ENCODE results near the gene MCM5.

The MCM5 gene

DNA sequence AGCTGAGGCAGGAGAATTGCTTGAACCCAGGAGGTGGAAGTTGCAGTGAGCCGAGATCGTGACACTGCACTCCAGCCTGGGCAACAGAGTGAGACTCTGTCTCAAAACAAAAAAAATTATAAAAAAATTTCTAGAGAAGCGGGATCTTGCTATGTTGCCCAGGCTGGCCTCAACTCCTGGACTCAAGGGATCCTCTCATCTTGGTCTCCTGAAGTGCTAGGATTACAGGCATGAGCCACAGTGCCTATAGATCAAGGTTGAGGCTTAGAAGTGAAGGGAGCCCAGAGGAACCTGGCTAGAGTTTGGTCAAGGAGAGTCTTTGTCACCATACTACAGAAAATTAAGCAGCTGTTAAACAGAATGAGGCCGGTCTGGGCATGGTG, 1.4 kb upstream of the MCM5 start:
- no peak for FAIRE-seq
- no peak for DNase-seq (ENCODE audit: extremely low spot score, insufficient read length, low read depth)

DNA sequence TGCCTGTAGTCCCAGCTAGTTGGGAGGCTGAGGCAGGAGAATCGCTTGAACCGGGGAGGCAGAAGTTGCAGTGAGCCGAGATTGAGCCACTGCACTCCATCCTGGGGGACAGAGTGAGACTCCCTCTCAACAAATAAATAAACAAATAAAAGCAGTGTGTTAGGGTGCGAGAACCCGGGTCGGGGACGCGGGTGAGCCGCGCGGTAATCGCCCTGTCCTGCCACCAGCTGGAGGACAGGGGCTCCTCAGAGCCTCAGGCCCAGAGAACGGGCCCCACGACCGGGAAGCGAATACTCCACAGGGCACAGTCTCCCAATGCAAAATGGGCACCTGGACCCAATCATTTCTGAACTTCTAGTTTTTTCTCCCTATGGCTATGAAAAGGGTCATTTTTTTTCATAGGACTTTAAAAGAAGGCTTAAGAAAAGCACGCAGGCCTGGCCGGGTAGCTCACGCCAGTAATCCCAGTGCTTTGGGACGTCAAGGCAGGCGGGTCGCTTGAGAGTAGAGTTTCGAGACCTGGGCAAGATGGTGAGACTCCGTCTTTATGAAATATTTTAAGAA, 744 bp upstream of the MCM5 start:
- FAIRE-seq (no peak), DNase-seq (ENCODE audit: extremely low spot score, insufficient read length, low read depth) (no peak)

DNA sequence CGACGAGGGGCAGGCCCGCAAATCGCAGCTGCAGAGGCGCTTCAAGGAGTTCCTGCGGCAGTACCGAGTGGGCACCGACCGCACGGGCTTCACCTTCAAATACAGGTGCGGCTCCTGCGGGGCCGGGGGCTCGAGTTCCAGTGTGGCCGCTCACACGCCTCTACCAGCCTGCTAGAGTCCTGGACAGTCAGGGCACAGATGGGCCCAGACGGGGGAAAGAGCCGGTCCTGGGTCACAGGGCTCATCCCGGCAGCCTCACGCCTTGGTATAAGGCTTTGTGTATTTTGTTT, 506 bp downstream of the MCM5 start:
- no peak for FAIRE-seq
- no peak for DNase-seq (ENCODE audit: extremely low spot score, insufficient read length, low read depth)

DNA sequence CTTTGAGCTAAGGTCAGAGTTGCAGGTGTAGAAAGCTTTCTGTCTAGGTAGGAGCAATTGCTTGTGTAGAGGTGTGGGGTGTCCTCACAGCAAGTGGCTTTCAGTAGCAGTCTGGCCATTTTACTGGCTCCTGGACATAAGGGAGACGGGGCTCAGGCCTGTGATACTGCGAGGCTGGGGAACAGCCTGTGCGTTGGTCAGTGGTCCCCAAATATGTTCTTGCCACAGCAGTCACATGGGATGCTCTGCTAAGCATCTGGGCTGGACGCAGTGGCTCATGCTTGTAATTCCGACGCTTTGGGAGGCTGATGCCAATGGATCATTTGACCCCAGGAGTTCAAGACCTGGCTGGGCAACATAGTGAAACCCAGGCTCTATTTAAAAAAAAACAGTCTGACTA, 1.9 kb downstream of the MCM5 start:
- DNase-seq (ENCODE audit: extremely low spot score, insufficient read length, low read depth) (no peak), FAIRE-seq (no peak)

DNA sequence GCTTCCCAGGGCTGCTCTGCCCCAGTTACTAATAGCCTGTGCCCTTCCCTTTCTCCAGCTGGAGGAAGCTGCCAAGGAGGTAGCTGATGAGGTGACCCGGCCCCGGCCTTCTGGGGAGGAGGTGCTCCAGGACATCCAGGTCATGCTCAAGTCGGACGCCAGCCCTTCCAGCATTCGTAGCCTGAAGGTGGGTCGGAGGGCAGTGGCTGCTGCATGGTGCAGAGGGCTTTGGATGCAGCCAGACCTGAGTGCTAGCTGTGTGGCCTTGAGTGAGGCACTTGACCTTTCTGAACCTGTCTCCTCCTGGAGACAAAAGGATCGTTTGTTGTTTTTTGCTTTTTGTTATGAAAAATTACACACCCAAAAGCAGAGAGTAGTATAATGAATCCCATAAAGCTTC, 3.4 kb downstream of the MCM5 start:
- FAIRE-seq = no peak

DNA sequence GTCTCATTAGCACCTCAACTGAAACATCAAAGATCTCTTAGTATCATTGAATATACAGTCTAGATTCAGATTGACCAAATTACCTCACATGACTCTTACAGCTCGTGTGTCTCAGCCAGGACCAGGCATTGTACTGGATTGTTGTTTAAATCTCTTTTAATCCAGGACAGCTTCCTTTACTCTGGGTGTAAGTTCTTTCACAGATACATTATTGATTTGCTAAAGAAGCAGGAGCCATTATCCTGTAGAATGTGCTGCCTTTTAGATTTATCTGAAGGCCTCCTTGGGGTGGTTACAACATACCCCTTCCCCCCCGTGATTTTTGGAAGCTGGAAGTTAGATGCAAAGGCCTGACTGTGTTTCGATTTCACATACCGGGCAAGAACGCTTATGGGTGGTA, 4.2 kb downstream of the MCM5 start:
- DNase-seq (ENCODE audit: extremely low spot score, insufficient read length, low read depth) = no peak
- FAIRE-seq = no peak

More for the DNA sequence above, 3.4 kb downstream of the MCM5 start:
- no peak for DNase-seq (ENCODE audit: extremely low spot score, insufficient read length, low read depth)

DNA sequence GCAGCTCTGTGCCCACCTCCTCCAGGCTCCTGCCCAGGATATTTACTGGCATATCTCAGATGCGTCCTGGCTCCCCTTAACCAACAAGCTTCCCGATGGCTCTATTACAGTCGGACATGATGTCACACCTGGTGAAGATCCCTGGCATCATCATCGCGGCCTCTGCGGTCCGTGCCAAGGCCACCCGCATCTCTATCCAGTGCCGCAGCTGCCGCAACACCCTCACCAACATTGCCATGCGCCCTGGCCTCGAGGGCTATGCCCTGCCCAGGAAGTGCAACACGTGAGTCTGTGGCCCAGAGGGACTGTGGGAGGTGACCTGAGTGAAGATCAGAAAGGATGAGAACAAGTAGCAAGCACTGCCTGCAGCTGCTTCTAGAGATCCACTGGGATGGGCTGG, 6.5 kb downstream of the MCM5 start:
- no peak for FAIRE-seq

DNA sequence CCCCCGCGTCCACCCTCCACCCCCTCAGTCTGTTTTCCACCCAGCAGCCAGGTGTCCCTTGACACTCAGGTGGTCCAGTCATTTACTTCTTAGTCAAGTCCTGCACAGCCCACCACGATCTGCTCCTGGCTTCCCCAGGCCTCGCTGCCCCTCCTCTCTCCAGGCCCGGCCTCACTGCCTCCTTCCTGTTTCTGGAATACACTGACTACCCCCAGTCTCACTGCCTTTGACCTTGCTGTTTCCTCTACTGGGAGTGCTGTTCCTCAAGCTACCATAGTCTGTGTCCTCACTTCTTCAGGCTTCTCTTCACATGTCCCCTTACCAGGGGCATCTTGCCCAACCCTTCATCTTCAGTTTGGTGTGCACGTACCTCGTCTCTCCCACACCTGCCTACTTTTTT, 7.4 kb downstream of the MCM5 start:
- no peak for DNase-seq (ENCODE audit: extremely low spot score, insufficient read length, low read depth)
- FAIRE-seq = no peak

More for the DNA sequence above, 6.5 kb downstream of the MCM5 start:
- DNase-seq (ENCODE audit: extremely low spot score, insufficient read length, low read depth) = no peak

DNA sequence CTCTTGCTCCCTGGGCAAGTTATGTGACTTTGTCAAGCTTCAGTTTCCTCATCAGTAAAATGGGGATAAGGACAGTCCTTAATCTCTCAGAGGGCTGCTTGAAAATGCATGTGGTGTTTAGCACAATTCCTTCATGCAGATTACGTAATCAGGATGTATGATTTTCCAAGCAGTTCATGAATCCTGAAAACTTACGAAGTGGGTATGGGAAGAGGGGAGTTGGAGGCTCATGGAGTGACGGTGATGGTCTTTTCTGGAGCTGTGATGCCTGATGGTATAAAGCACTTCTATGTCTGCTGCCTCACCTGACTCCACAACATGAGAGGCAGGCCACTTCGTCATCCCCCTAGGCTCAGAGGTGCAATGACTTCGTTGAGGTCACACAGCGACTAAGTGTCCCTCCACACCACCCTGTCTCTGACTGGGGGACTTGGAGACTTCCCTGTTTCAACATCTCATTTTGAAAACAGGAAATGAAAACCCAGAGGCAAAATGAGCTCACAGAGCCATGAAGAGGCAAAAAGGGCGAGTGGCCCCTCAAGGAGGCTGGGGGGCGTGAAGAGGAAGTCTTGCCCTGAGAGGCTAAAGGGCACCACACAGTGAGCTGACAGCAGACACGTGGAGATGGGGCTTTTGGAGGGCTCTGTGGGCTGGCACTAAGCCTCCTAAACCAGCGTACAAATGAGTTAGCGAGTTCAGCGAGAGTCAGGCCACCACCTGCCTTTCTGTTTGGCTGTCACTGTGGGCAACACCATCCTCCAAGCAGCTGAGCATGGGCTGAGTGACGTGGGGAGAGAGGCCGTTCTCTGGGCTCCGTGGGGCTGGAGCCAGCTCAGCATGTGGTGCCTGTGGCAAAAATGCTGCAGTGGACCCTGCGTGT, 10.1 kb downstream of the MCM5 start:
- FAIRE-seq = no peak
- peak; percentile 64 for DNase-seq (ENCODE audit: extremely low spot score, insufficient read length, low read depth)

DNA sequence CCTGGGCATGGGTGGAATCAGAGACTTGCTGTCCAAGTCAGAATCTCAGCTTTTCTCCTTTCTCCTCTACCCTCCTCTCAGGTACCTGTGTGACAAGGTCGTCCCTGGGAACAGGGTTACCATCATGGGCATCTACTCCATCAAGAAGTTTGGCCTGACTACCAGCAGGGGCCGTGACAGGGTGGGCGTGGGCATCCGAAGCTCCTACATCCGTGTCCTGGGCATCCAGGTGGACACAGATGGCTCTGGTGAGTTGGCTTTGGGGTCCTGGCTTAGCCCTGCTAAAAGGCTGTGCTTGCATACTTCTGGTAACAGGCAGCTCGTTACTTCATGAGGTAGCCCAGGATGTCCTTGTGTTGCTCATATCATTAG, 10.7 kb downstream of the MCM5 start:
- FAIRE-seq (no peak), DNase-seq (ENCODE audit: extremely low spot score, insufficient read length, low read depth) (no peak)

DNA sequence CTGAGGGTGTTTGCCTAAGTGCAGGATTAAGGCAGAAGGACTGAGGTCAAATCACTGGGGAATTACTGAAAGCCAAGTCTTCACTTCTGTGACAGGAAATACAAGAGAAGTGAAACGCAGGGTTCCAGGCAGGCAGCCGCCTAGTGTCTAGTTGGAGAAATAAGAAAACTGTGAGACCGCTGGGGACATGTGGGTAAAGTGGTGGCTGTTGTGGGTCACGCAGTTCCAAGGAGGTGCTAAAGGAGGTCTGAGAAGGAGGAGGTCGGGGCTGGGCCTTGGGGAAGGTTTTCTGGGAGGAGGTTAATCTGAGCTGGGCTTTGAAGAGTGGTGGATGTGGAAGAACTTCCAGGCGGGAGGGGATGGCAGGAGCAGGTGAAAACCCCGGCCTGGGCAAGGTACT, 11.2 kb downstream of the MCM5 start:
- FAIRE-seq (peak; percentile 97), DNase-seq (ENCODE audit: extremely low spot score, insufficient read length, low read depth) (peak; percentile 36)

DNA sequence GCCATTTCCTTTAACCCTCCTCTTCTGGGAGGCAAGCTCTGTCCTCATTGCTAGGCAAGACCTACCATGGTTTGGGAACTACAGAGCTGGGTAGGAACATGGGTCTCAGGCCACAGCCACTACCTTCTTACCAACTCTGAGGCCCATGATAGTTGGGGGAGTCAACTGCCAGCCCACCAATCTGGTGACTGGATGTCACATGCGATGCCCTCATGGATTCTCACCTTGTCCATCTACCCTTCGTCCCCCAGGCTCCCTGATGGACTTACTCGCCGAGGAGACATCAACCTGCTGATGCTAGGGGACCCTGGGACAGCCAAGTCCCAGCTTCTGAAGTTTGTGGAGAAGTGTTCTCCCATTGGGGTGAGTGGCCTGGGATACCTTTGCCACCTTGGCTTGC, 13.7 kb downstream of the MCM5 start:
- no peak for FAIRE-seq
- no peak for DNase-seq (ENCODE audit: extremely low spot score, insufficient read length, low read depth)

DNA sequence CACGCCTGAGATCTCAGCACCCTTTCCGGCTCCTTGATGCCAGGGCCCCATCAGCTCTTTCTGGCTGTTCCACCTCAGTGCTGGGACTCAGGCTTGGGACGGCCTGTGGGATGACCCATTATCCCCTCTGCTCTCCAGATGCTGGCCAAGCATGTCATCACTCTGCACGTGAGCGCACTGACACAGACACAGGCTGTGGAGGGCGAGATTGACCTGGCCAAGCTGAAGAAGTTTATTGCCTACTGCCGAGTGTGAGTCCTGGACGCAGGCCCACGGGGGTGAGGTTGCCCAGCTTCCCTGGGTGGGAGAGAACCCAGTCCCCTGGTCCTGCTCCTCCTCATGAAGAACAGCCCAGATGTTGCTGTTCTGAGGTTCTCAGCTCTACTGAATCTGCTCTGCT, 17.7 kb downstream of the MCM5 start:
- DNase-seq (ENCODE audit: extremely low spot score, insufficient read length, low read depth) (no peak), FAIRE-seq (no peak)

DNA sequence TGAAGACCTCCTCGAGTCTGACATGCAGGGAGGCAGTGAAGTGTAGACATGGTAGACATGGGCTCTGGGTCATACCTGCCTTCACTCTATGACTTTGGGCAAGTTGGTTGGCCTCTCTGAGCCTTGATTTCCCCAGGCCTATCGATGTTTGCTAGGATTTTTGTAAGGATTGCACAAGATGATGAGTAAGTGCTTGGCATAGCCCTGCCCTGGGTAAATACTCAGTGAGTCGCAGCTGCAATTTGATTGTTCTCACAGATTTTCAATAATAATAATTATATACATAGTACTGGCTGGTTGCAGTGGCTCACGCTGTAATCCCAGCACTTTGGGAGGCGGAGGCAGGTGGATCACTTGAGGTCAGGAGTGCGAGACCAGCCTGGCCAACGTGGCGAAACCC, 18.1 kb downstream of the MCM5 start:
- DNase-seq (ENCODE audit: extremely low spot score, insufficient read length, low read depth) (no peak), FAIRE-seq (no peak)

DNA sequence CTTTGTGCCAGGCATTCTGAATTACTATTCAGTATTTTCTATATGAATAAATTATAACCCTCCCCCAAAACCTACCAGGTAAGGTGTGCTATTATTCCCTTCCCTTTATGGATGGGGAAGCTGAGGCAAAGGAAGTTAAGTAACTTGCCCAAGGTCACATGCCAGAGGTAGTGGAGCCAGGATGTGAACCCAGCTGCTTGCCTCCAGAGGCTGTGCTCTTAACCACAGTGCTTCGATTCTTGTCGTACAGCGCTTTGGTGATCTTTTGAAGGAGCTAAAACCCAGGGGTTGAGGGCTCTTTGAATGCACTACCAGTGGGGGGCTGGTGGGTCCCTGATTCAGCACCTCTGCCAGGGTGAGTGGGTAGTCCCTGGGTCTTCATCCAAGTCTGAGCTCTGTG, 18.8 kb downstream of the MCM5 start:
- FAIRE-seq (no peak), DNase-seq (ENCODE audit: extremely low spot score, insufficient read length, low read depth) (no peak)

DNA sequence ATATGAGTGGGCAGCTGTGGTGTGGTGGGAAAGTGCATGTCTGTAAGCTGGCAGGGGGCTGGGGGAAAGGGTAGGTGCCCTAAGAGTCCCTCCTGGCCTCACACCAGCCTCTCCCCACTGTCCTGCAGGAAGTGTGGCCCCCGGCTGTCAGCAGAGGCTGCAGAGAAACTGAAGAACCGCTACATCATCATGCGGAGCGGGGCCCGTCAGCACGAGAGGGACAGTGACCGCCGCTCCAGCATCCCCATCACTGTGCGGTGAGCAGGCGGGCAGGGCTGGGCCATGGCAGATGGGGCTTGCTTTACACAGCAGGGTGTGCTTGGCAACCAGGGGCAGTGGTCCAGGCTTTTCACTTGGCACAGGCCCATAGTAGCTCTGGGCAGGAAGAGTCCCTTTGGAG, 19.8 kb downstream of the MCM5 start:
- no peak for FAIRE-seq
- no peak for DNase-seq (ENCODE audit: extremely low spot score, insufficient read length, low read depth)

DNA sequence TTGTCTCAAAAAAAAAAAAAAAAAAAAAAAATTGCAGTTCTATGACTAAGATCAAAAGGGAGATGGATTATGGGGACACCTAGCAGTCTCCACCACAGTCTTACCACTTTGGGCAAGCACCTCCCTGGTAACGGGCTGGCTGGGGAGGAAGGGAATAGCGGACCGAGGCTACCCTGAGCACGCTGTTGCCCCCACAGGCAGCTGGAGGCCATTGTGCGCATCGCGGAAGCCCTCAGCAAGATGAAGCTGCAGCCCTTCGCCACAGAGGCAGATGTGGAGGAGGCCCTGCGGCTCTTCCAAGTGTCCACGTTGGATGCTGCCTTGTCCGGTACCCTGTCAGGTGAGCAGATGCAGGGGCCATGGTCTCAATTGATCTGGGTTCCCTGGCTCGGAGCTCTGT, 21.2 kb downstream of the MCM5 start:
- no peak for FAIRE-seq
- no peak for DNase-seq (ENCODE audit: extremely low spot score, insufficient read length, low read depth)

DNA sequence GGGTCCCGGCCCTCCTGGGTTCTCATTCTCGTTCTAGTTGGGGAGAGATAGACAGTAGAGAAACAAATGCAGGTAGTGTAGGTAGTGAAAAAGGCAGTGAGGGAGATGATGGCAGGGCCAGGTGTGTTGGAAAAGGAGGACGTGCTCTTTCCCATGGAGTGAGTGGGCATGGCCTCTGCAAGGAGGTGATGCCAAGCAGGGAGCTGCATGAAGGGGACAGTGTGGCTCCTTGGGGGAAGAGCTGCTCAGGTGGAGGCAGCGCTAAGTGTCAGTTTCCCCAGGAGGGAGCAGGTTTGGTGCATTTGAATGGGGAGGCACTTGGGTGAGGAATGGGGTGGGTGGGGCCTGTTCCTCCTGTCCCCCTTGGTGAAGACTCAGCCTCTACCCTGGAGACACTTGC, 22.2 kb downstream of the MCM5 start:
- no peak for DNase-seq (ENCODE audit: extremely low spot score, insufficient read length, low read depth)
- FAIRE-seq = no peak

DNA sequence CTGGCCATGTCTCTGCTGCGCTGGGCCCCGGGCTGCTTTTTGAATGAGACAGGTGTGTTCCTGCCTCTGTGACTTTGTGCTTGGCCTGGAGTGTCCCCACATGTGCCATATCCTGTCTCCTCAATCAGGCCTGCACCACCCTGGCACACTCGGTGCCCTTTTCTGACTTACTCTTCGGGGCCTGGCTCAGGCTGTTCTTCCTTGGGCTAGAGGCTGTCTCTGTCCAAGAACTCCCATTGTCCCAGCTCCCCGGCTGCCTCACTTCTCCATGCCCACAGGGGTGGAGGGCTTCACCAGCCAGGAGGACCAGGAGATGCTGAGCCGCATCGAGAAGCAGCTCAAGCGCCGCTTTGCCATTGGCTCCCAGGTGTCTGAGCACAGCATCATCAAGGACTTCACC, 23.0 kb downstream of the MCM5 start:
- DNase-seq (ENCODE audit: extremely low spot score, insufficient read length, low read depth) (no peak), FAIRE-seq (no peak)

DNA sequence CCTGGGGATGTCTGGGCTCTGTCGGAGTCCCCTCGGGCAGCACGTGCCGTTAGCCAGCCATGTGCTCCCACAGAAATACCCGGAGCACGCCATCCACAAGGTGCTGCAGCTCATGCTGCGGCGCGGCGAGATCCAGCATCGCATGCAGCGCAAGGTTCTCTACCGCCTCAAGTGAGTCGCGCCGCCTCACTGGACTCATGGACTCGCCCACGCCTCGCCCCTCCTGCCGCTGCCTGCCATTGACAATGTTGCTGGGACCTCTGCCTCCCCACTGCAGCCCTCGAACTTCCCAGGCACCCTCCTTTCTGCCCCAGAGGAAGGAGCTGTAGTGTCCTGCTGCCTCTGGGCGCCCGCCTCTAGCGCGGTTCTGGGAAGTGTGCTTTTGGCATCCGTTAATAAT, 24.1 kb downstream of the MCM5 start:
- no peak for DNase-seq (ENCODE audit: extremely low spot score, insufficient read length, low read depth)
- no peak for FAIRE-seq

DNA sequence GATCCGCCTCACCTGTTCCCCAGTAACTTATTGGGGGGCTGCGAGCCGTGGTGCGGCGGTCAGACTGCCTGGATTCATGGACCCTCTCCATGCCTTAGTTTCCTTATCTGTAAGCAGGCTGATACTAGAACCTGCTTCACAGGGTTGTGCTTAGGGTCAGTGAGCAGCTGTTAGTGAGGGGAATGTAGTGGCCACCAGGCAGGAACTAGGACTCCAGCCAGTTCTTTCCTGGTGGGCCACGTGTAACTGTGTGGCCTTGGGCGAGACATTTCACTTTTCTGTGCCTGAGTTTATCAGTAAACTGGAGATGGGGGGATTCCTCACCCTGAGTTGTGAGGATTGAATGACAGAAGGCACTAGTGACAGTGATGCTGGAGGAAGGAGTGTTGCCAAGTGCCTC, 24.8 kb downstream of the MCM5 start:
- DNase-seq (ENCODE audit: extremely low spot score, insufficient read length, low read depth) (no peak), FAIRE-seq (no peak)

DNA sequence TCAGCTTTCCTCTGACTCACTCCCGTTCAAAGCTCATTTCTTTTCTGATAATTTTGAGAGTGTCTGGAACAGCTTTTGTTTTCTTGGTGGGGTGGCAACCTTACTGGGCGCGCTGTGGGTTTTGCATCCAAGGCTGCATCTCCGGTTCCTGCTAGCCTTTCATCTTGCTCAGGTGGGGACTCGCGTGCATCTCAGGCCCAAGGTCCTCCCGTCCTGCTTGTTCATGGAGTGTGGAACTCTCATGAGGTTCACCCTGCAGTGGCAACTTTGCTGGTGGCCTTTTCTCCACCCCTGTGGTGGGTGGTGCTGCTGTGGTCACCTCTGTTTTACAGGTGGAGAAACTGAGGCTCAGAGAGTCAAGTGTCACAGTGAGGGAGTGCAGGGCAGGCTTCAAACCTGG, 25.6 kb downstream of the MCM5 start:
- DNase-seq (ENCODE audit: extremely low spot score, insufficient read length, low read depth) (no peak), FAIRE-seq (no peak)

Measured in GM18507 (cell line).